Spleen (tissue), 7 donors: ENCODE measurements around the gene GP1BB.

ENCODE experiments used
- CTCF ChIP-seq, 11 experiments: fragments of 200-600 bp in 7 of 11; fragments of 450-650 bp in 4 of 11; sonication (generic) in 4 of 11; IDR thresholded peaks in 8 of 11; conservative IDR thresholded peaks in 3 of 11; 1 replicate in 7 of 11; 2 replicates in 4 of 11; pipeline versions ENCODE4 v1.4.0 to v1.8.0; 2016 to 2021; ENCODE audit warnings: antibody characterized with exemption in 11 of 11, inconsistent platforms in 4 of 11, mild to moderate bottlenecking in 1 of 11
- POLR2A ChIP-seq, 3 donors: fragments of 450-650 bp; IDR thresholded peaks; one replicate each; pipeline ENCODE4 v1.5.1; 2017; ENCODE audit warnings: antibody characterized with exemption in 3 of 3, mild to moderate bottlenecking in 1 of 3
- POLR2AphosphoS5 ChIP-seq, 3 donors: sonication (generic); formaldehyde crosslinking; IDR thresholded peaks; one replicate each; pipeline ENCODE4 v1.5.1; 2017; ENCODE audit warnings: antibody characterized with exemption in 3 of 3
- donor health status: DM: no; HTN: no; CAD: no; lungs with moderate emphysema.
- donor health status: DM: no; HTN: no; CAD: no.
- donor health status: DM: no; HTN: no; CAD: no.

- TF ChIP-seq POLR2AphosphoS5 (IDR thresholded peaks at IDR 0.05) (no peak), CTCF (IDR thresholded peaks at IDR 0.05 in 8 of 11, conservative IDR thresholded peaks at IDR 0.05 in 3 of 11) (no peak), POLR2A (IDR thresholded peaks at IDR 0.05) (no peak)
Observed at GRCh38 chr22:19748991-19749664, 25.8 kb downstream of the GP1BB start.
